Activated CD8-positive, alpha-beta T cell treated with anti-CD3 and anti-CD28 coated beads for 36 hours (primary cell): ENCODE data around the gene VWA3A. TPM values are rescaled to one million over a fixed set of nuclear protein-coding genes. Genes with fewer than 3 reads are reported as not detected.
"Not testable (repeated sequence)": the region's sequence is repeated elsewhere in the genome, so short reads cannot be mapped to it uniquely, and the experiment has no call there.

Experiments used
- ATAC-seq: fragments of 200-7000 bp; cut with Tn5 transposase; one replicate; pipeline ENCODE4 v1.10.0; 2021; ENCODE audit warnings: mild to moderate bottlenecking, moderate library complexity
- CTCF ChIA-PET: fragments of 350-600 bp; sonication (Branson Sonifier 250); formaldehyde crosslinking; loops from one replicate; lab custom pipeline; 2021; ENCODE audit warnings: antibody characterized with exemption; lab: Charles Lee
- POLR2A ChIA-PET: fragments of 350-600 bp; sonication (Branson Sonifier 250); formaldehyde crosslinking; loops from one replicate; lab custom pipeline; 2021; ENCODE audit warnings: antibody characterized with exemption; lab: Charles Lee
- DNase-seq: peaks from one replicate; pipeline ENCODE4 v3.0.0-alpha.2; 2020
- H3K27ac Mint-ChIP-seq: one replicate; pipeline ENCODE4 v1.8.0; 2021; ENCODE audit warnings: mild to moderate bottlenecking, mixed read lengths
- H3K27me3 Mint-ChIP-seq: one replicate; pipeline ENCODE4 v1.8.0; 2021; ENCODE audit warnings: mixed read lengths
- H3K36me3 Mint-ChIP-seq: one replicate; pipeline ENCODE4 v1.8.0; 2021; ENCODE audit warnings: low read depth, mixed read lengths
- H3K4me1 Mint-ChIP-seq: one replicate; pipeline ENCODE4 v1.8.0; 2021; ENCODE audit warnings: low read depth, mixed read lengths
- H3K4me3 Mint-ChIP-seq: one replicate; pipeline ENCODE4 v1.8.0; 2021; ENCODE audit warnings: mild to moderate bottlenecking, moderate library complexity, mixed read lengths
- H3K9me3 Mint-ChIP-seq: one replicate; pipeline ENCODE4 v1.8.0; 2021; ENCODE audit warnings: mixed read lengths
- CTCF ChIP-seq: fragments of 200-600 bp; IDR thresholded peaks from one replicate; pipeline ENCODE4 v1.8.0; 2022; ENCODE audit warnings: antibody characterized with exemption, mild to moderate bottlenecking
- intact Hi-C: fragments of 100-400 bp; cut with micrococcal nuclease; formaldehyde crosslinking; loops from one replicate; pipeline ENCODE4 v1.10.0; 2022
- total RNA-seq, 2 experiments: library from RNA; stranded (reverse); gene quantifications; one replicate each; pipeline ENCODE4 v1.2.3, GENCODE V29; 2021

The VWA3A gene
- not detected for total RNA-seq

- ChIA-PET POLR2A (interaction anchor here (0.7 to 1.0 kb wide), 2 partner anchors 52 to 96 kb away, joined by 3 read pairs; no protein-coding TSS in a partner anchor), CTCF (interaction anchor here (1.3 to 5.5 kb wide), 2 partner anchors 9 to 14 kb away, joined by 3 to 44 read pairs; no protein-coding TSS in a partner anchor)
- Mint-ChIP-seq H3K36me3 (no peaks in the 10 kb centered on the region), H3K27ac (no peak within 1 kb of the TSS), H3K4me3 (no peak within 1 kb of the TSS), H3K27me3 (peaks cover 6% of the 10 kb centered on the region), H3K4me1 (no peaks in the 10 kb centered on the region), H3K9me3 (no peaks in the 10 kb centered on the region)
- DNase-seq (no peak), ATAC-seq (no peak)
- intact Hi-C loops: no loop called here
- TF ChIP-seq CTCF: no peak
These were observed at the start of gene VWA3A for GRCh38 chr16:22092143-22092933. Gene VWA3A, plus strand, starts transcription at chr16:22092541. Its CDS starts 97 bp downstream, at chr16:22092638.

GRCh38 chr16:22043882-22044281 is 48.5 kb upstream of the VWA3A start:
- intact Hi-C loops, H3K36me3 Mint-ChIP-seq, H3K27ac Mint-ChIP-seq, DNase-seq, H3K27me3 Mint-ChIP-seq, H3K4me3 Mint-ChIP-seq, CTCF ChIA-PET, H3K4me1 Mint-ChIP-seq, ATAC-seq, H3K9me3 Mint-ChIP-seq: not testable (repeated sequence)
- POLR2A ChIA-PET: interaction anchor here (1.1 kb wide), 1 partner anchor 16 kb away, joined by 3 read pairs; no protein-coding TSS in a partner anchor

GRCh38 chr16:22045888-22046287 is 46.5 kb upstream of the VWA3A start:
- H3K4me3 Mint-ChIP-seq, H3K27me3 Mint-ChIP-seq, POLR2A ChIA-PET: not testable (repeated sequence)

GRCh38 chr16:22050963-22051362 is 41.4 kb upstream of the VWA3A start:
- ATAC-seq: no peak
- H3K36me3 Mint-ChIP-seq: peaks cover 5% of the 10 kb centered on the region
- intact Hi-C loops: no loop called here
- H3K4me1 Mint-ChIP-seq: peaks cover 22% of the 10 kb centered on the region
- CTCF ChIA-PET: interaction anchor here (0.6 to 3.4 kb wide), 3 partner anchors 11 to 394 kb away, joined by 3 to 21 read pairs (median 3); no protein-coding TSS in a partner anchor
- no peak overlapping the region for H3K27ac Mint-ChIP-seq
- H3K4me3 Mint-ChIP-seq: no peak overlapping the region
- POLR2A ChIA-PET: interaction anchor here (0.7 kb wide), 1 partner anchor 10 kb away, joined by 3 read pairs; no protein-coding TSS in a partner anchor
- no peak for DNase-seq
- TF ChIP-seq CTCF: no peak
- H3K27me3 Mint-ChIP-seq: no peaks in the 10 kb centered on the region
- H3K9me3 Mint-ChIP-seq: no peaks in the 10 kb centered on the region

More at GRCh38 chr16:22045888-22046287, 46.5 kb upstream of the VWA3A start:
- H3K36me3 Mint-ChIP-seq, intact Hi-C loops, DNase-seq, H3K27ac Mint-ChIP-seq, CTCF ChIA-PET, H3K9me3 Mint-ChIP-seq, H3K4me1 Mint-ChIP-seq, ATAC-seq: not testable (repeated sequence)

- ATAC-seq: no peak
- Mint-ChIP-seq H3K27me3 (no peaks in the 10 kb centered on the region), H3K9me3 (no peaks in the 10 kb centered on the region), H3K36me3 (peaks cover 9% of the 10 kb centered on the region), H3K27ac (no peak overlapping the region), H3K4me3 (no peak overlapping the region), H3K4me1 (peaks cover 22% of the 10 kb centered on the region)
- intact Hi-C loops: no loop called here
- DNase-seq: no peak
- no peak for TF ChIP-seq CTCF
- ChIA-PET CTCF (interaction anchor here (0.8 kb wide), 1 partner anchor 25 kb away, joined by 3 read pairs; no protein-coding TSS in a partner anchor), POLR2A (no interaction called here)
These were observed 39.4 kb upstream of the VWA3A start for GRCh38 chr16:22052980-22053379.

GRCh38 chr16:22053921-22054341 is 38.4 kb upstream of the VWA3A start:
- no peak overlapping the region for H3K27ac Mint-ChIP-seq
- H3K4me3 Mint-ChIP-seq: no peak overlapping the region
- TF ChIP-seq CTCF: no peak
- H3K27me3 Mint-ChIP-seq: no peaks in the 10 kb centered on the region
- peaks cover 28% of the 10 kb centered on the region for H3K4me1 Mint-ChIP-seq
- no peaks in the 10 kb centered on the region for H3K9me3 Mint-ChIP-seq
- no peak for ATAC-seq
- H3K36me3 Mint-ChIP-seq: peaks cover 9% of the 10 kb centered on the region
- no peak for DNase-seq
- intact Hi-C loops: no loop called here
- POLR2A ChIA-PET: no interaction called here
- CTCF ChIA-PET: no interaction called here
